BJ (cell line): Measurements from ENCODE around the gene BICC1. TPM values are rescaled to one million over a fixed set of nuclear protein-coding genes. Genes with fewer than 3 reads are reported as not detected.
A peak's percentile ranks its signal among the peaks of the same experiment; 100 is the strongest.

Experiments
- CTCF ChIA-PET: fragments of 350-600 bp; formaldehyde crosslinking; extraction: SDS; loops from one replicate; lab custom pipeline; 2021; ENCODE audit warnings: antibody characterized with exemption, inconsistent platforms; lab: Yijun Ruan, JAX
- POLR2A ChIA-PET: fragments of 300-600 bp; sonication (Branson Sonifier 250); formaldehyde crosslinking; extraction: SDS; loops from one replicate; lab custom pipeline; 2021; ENCODE audit warnings: antibody characterized with exemption; lab: Charles Lee
- DNase-seq: peaks from one replicate; pipeline ENCODE4 v3.0.0-alpha.2; 2011; ENCODE audit warnings: low read depth
- H3K27me3 ChIP-seq: 2 replicates; pipeline ENCODE4 v1.6.0; 2011; ENCODE audit warnings: low read length; ENCODE audit not compliant: control insufficient read depth, insufficient read depth
- H3K36me3 ChIP-seq: 2 replicates; pipeline ENCODE4 v1.5.1; 2011; ENCODE audit warnings: low read length; ENCODE audit not compliant: control insufficient read depth, insufficient read depth
- H3K4me3 ChIP-seq: 2 replicates; pipeline ENCODE4 v1.5.1; 2011; ENCODE audit warnings: low read depth, mild to moderate bottlenecking, control low read depth, low read length
- polyA plus RNA-seq: library from polyadenylated mRNA; depleted of rRNA; stranded (reverse); fragments of >200 nt; gene quantifications from 2 replicates; pipeline ENCODE4 v1.2.3, GENCODE V29; 2011
- TF ChIP-seq, protein P1 (sequence below): IDR thresholded peaks from 2 replicates; pipeline ENCODE4 v1.5.1; 2011; ENCODE audit warnings: low read depth, mild to moderate bottlenecking, control low read depth, inconsistent platforms, low read length, moderate library complexity; ENCODE audit not compliant: insufficient read depth

The BICC1 gene
- polyA plus RNA-seq, 1 experiment, result 27.0 TPM

DNA sequence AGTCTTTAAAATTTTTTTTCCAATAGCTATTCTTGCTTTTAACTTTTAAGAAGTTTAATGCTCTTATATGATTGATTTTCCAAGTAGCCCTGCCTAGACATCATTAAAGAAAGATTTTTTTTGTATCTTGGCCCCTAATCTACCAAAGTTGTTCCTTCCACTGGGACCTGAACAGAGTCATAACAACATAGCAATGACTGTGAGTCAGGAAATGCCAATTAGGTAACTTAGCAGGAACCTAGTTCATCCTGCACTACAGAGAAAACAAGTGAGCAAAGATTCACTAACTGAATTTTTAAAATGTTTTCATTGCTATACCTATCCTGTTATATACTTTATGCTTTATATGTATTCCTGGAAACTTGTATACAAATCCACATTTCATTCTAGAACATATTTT, 284.7 kb downstream of the BICC1 start:
- ChIA-PET CTCF (interaction anchor here (0.8 kb wide), 1 partner anchor 385 kb away, joined by 3 read pairs; no protein-coding TSS in a partner anchor), POLR2A (interaction anchor here (0.6 kb wide), 1 partner anchor 22 kb away, joined by 5 read pairs; no protein-coding TSS in a partner anchor)
- Histone ChIP-seq H3K27me3 (no peaks in the 10 kb centered on the region), H3K36me3 (peaks cover 11% of the 10 kb centered on the region), H3K4me3 (no peak overlapping the region)
- TF ChIP-seq, protein P1, sequence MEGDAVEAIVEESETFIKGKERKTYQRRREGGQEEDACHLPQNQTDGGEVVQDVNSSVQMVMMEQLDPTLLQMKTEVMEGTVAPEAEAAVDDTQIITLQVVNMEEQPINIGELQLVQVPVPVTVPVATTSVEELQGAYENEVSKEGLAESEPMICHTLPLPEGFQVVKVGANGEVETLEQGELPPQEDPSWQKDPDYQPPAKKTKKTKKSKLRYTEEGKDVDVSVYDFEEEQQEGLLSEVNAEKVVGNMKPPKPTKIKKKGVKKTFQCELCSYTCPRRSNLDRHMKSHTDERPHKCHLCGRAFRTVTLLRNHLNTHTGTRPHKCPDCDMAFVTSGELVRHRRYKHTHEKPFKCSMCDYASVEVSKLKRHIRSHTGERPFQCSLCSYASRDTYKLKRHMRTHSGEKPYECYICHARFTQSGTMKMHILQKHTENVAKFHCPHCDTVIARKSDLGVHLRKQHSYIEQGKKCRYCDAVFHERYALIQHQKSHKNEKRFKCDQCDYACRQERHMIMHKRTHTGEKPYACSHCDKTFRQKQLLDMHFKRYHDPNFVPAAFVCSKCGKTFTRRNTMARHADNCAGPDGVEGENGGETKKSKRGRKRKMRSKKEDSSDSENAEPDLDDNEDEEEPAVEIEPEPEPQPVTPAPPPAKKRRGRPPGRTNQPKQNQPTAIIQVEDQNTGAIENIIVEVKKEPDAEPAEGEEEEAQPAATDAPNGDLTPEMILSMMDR, result no peak
- no peak for DNase-seq

DNA sequence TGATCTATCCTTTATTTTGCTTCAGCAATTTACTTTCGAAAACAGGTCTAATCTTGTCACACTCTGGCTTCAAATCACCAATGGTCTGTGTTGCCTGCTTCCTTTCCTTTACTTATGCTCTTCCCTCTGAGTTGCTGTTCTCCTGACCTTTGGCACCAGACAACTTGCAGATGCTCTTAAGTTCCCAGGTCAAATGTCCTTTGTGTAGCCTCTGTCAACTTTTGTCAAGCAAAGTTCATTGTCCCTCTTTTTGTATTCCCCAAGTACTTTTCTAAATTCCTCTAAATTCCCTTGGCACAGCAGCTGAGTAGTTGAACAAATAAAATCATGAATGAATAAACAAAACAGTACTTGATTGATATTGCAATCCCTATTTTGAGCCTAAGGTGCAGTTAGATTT, 289.4 kb downstream of the BICC1 start:
- CTCF ChIA-PET, result interaction anchor here (0.7 kb wide), 1 partner anchor 14 kb away, joined by 3 read pairs; no protein-coding TSS in a partner anchor
- Histone ChIP-seq H3K4me3 (no peak overlapping the region), H3K36me3 (peaks cover 16% of the 10 kb centered on the region), H3K27me3 (no peaks in the 10 kb centered on the region)
- TF ChIP-seq, protein P1, result no peak
- DNase-seq, result no peak
- POLR2A ChIA-PET, result no interaction called here

DNA sequence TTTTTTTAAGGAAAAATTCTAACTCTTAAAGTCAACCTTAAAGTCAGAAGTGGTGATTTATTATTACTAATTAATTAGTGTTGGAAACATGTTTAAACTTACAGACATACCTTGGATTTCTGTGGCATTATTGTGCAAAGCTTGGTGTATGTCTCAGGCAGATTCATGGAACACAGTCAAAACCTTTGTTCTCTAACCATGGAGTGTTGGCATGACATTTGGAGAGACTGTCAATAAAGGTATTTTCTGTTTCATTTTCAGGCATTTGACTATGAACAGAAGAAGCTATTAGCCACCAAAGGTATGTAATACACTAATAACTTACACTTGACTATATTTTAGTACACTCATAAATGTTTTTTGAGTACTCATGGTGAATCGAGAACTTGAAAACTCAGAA, 293.7 kb downstream of the BICC1 start:
- no peak overlapping the region for H3K4me3 ChIP-seq
- H3K36me3 ChIP-seq, result peaks cover 12% of the 10 kb centered on the region
- CTCF ChIA-PET, result no interaction called here
- TF ChIP-seq, protein P1, result no peak
- H3K27me3 ChIP-seq, result no peaks in the 10 kb centered on the region
- no peak for DNase-seq
- POLR2A ChIA-PET, result no interaction called here

DNA sequence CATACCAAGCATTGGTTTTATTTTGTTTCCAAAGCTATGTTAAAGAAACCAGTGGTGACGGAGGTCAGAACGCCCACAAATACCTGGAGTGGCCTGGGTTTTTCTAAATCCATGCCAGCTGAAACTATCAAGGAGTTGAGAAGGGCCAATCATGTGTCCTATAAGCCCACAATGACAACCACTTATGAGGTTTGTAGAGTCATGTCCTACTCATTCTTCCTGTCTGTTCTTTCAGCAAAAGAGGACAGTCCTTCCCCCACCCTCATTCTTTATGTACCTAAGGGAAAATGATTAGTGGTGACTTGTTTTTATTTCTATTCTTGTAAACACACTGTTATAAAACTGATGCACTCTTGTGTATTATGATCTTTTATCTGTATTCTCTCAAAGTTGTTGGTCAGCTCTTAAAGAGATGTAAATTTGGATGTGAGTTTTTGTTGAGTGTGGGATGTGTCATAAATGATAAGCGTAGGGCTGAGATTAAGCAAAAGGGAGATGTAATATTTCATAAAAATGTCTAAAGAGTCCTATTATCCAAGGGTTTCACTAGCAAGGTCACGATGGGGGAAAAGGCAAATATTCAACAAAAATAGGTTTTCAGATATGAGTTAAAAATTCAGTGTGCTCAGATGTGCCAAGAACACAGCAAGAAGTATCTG, 294.4 kb downstream of the BICC1 start:
- peaks cover 15% of the 10 kb centered on the region for H3K36me3 ChIP-seq
- H3K4me3 ChIP-seq, result no peak overlapping the region
- TF ChIP-seq, protein P1, result no peak
- POLR2A ChIA-PET, result no interaction called here
- no peaks in the 10 kb centered on the region for H3K27me3 ChIP-seq
- DNase-seq, result no peak
- CTCF ChIA-PET, result no interaction called here

DNA sequence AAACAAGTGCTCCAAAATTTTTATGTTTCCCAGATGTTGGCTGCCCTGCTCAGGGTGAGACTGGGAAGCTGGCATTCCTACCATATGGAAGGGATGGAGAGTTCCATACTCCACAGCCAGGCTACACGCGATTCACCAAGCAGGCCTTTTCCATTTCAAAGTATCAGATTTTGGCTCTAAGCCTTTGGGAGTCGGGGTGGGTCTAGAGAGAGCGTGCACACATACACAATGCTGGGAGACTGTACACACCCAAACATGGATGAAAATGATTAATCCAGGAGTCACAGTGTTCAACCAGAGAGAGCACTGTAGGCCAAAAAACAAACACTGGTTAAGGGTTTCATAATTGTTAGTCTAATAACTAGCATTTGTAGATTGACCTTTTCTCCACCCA, 295.0 kb downstream of the BICC1 start:
- TF ChIP-seq, protein P1, result no peak; the same call in 1 of the 2 replicates
- peak; percentile 57 for DNase-seq
- CTCF ChIA-PET, result no interaction called here
- POLR2A ChIA-PET, result no interaction called here
- Histone ChIP-seq H3K27me3 (no peaks in the 10 kb centered on the region), H3K4me3 (no peak overlapping the region), H3K36me3 (peaks cover 13% of the 10 kb centered on the region)
